GM19467 (cell line): ENCODE data around the gene CENPB.
"Not testable (repeated sequence)": the region's sequence is repeated elsewhere in the genome, so short reads cannot be mapped to it uniquely, and the experiment has no call there.

Experiments used
- ATAC-seq: cut with Tn5 transposase; IDR thresholded peaks from one replicate; pipeline ENCODE4 v1.9.1; 2021; ENCODE audit warnings: mild to moderate bottlenecking, moderate library complexity; ENCODE audit not compliant: unreplicated experiment

Gene CENPB, protein sequence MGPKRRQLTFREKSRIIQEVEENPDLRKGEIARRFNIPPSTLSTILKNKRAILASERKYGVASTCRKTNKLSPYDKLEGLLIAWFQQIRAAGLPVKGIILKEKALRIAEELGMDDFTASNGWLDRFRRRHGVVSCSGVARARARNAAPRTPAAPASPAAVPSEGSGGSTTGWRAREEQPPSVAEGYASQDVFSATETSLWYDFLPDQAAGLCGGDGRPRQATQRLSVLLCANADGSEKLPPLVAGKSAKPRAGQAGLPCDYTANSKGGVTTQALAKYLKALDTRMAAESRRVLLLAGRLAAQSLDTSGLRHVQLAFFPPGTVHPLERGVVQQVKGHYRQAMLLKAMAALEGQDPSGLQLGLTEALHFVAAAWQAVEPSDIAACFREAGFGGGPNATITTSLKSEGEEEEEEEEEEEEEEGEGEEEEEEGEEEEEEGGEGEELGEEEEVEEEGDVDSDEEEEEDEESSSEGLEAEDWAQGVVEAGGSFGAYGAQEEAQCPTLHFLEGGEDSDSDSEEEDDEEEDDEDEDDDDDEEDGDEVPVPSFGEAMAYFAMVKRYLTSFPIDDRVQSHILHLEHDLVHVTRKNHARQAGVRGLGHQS

DNA sequence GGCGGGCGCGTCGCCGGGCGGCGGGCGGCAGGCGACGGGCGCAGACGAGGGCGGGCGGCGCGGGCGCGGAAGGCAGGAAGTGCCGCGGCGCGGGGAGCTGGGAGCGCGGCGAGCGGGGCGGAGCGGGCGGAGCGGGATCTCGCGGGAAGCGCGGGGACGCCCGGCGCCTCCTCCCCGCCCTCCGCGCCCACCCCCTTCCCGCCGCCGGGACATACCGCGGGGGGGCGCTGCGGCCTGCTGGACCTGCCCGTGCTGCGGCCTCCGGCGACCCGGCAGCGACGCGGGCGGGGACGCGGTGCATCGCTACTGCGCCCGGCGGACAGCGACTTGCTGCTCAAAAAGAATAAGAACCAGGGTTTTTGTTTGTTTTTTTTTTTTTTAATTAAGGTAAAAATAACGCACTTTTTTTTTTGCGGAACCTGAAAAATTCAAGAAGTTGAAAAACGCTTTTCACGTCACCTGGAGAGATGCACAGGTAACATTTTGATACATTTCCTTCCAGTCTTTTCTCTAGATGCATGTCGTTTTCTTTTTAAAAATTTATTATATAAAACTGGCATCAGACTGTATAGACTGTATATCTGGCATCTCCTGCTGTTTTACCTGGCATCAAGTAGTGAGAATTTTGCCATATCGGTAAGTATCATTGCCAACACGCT lies at the start of gene CENPB:
Gene CENPB, minus strand, starts transcription at position 76 of the 659 bp plus-strand sequence. CDS start 257 bp downstream, outside the sequence.
- ATAC-seq, result peak; percentile 71

DNA sequence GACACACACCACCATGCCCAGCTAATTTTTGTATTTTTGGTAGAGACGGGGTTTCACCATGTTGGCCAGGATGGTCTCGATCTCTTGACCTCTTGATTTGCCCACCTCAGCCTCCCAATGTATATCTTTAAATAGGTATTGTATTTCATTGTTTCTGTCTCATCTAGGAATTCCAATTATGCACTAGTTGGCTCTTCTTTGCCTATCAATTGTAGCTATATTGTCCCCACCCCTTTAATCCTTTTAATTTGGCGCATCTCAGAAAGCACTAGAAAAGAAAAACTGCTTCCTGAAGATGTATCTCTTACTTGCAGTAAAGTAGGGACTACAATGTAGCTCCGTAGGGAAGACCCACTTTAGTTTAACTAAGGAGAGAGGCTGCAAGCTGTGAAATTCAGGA lies 49.6 kb upstream of the CENPB start:
- ATAC-seq, result no peak

DNA sequence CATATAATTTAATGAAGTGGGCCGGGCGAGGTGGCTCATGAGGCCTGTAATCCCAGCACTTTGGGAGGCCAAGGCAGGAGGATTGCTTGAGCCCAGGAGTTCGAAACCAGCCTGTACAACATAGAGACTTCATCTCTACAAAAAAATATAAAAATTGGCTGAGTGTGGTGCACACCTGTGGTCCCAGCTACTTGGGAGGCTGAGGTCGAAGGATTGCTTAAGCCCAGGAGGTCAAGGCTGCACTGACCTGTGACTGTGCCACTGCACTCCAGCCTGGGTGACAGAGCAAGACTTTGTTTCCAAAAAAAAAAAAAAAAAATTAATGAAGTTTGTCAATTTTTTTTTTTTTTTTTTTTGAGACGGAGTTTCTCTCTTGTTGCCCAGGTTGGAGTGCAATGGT lies 43.4 kb upstream of the CENPB start:
- not testable (repeated sequence) for ATAC-seq

DNA sequence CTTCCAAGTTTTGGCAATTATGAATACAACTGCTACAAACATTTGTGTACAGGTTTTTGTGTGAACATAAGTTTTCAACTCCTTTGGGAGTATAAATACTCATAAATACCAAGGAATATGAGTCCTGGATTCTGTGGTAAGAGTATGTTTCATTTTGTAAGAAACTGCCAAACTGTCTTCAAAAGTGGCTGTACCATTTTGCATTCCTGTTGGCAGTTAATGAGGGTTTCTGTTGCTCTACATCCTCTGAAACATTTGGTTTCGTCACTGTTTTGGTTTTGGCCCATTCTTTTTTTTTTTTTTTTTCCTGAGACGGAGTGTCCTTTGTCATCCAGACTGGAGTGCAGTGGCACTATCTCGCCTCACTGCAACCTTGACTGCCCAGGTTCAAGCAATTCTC lies 42.3 kb upstream of the CENPB start:
- no peak for ATAC-seq

DNA sequence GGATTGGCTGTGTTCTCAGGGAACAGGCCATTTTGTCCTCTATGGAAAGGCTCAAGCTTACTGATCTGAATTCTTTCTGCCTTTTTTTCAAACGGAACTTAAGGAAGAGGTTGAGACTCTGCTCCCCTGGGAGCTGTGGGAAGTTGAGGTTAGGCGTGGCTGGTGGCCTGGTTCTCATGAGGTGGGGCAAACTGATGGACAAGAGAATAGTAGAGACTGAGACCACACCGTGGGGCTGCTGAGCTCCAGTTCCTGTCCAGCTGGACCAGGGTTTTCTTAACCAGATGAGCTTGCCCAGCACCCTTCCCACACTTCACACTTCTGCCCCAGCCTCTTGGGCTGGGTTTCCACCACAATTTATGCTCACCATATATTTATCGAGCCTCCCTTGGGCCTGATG lies 39.9 kb upstream of the CENPB start:
- ATAC-seq, result no peak

DNA sequence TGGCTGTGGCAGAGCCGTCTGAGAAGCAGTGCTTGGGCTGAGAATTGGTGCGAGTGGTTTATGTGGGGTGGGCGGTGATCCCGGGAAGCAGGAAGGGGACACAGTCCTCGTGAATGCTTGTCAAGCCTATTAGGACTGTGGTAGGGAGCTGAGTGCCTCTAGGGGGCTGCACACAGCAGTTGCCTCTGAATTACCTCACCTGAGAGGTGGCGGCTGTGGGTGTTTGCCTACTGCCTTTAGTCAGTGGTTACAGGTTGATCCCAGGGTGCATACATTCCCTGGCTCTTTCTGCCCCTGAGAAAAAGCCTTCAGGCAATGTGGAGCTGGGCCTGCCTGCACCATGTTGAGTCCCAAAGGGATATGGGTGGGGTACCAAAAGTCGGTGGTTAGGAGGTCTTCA lies 39.0 kb upstream of the CENPB start:
- ATAC-seq, result no peak

DNA sequence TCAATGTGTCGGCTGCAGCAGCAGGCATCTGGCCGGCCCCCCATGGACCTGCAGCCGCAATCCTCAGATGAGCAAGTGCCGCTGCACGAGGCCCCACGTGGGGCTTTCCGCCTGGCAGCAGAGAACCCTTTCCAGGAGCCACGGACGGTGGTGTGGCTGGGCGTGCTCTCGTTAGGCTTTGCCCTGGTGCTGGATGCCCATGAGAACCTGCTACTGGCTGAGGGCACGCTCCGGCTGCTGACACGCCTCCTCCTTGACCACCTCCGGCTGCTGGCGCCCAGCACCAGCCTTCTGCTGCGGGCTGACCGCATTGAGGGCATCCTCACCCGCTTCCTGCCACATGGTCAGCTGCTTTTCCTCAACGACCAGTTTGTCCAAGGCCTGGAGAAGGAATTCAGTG lies 37.3 kb upstream of the CENPB start:
- no peak for ATAC-seq

DNA sequence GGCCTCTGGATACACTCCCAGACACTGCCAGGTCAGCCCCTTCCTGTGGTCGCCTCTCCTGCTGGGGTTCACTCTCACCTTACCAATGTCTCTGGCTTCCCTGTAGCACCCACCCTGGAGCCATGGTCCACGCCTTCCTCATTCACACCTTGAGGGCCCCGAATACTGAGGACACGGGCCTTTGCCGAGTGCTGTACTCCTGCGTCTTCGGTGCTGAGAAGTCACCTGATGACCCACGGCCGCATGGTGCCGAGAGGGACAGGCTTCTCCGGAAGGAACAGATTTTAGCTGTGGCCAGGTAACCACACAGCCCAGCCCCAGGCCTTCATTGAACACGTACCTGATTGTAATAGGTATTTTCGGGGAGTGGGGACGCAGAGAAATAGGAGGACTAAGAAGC lies 35.5 kb upstream of the CENPB start:
- ATAC-seq, result no peak

DNA sequence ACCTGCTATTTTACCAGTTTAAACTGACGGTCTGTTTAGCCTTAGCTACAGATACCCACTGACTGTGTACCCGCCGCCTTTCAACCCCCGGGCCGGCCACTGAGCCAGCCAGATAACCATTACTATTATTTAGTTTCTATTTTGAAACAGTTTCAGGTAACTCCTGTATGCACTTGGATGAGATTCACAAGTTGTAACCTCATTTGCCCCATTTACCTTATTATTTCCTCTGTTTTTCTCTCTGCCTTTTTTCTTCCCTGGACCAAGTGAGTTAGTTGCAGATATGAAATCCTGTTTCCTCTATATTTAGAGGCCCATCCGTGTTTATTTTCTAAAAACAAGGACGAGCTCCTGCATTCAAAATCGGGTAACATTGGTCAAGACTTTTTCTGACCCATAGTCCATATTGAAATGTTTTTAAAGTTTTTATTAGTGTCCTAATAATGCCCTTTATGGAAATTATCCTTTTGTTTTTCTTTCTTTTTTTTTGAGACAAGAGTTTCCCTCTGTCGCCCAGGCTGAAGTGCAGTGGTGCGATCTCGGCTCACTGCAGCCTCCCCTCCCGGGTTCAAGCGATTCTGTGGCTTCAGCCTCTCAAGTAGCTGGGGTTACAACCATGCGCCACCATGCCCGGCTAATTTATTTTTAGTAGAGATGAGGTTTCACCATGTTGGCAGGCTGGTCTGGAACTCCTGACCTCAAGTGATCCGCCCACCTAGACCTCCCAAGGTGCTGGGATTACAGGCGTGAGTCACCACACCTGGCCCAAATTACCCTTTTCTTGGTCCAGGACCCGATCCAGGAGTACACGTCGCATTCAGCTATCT lies 34.6 kb upstream of the CENPB start:
- no peak for ATAC-seq

DNA sequence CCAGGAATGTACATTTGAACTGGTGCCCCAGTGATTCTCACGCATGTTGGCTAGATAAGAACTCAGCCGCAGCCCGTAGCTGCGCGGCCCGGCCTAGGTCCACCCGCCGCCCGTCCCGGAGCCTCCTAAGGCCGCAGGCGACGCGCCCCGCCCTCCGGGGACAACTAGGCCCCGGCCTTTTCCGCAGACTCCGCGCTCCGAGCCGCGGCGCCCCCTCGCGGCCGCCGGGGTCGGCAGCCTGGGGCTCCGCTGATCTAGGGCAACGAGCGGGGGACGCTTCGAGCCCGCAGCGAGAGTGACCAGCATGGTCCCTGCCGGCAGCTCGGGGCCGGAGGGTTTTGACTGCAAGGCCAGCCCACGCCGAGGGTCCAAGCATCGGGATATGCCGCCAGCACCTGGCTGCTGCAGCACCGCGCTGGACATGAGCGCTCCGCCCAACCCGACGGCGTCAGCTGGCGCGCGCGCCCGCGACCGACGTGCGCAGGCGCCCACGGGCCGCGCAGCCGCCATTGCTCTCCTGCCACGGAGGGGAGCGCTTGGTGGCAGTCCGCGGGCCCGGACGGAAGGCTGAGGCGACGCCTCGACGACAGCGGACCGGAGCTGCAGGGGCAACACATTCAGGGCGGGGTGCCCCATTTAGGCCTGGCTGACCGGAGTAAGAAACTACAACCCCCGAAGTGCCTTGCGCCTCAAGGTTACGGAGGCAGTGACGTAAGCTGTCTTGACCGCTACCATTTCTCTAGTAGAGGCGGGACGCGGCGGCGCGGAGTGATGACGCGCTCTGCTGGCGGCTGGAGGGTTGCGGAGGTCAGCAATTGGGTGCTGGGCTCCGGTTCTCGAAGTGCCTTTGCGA lies 33.7 kb upstream of the CENPB start, which contains the start of gene AP5S1:
Gene AP5S1, plus strand, starts transcription at position 500 of the 853 bp plus-strand sequence. CDS start 1,571 bp downstream, outside the sequence.
- peak; percentile 81 for ATAC-seq

DNA sequence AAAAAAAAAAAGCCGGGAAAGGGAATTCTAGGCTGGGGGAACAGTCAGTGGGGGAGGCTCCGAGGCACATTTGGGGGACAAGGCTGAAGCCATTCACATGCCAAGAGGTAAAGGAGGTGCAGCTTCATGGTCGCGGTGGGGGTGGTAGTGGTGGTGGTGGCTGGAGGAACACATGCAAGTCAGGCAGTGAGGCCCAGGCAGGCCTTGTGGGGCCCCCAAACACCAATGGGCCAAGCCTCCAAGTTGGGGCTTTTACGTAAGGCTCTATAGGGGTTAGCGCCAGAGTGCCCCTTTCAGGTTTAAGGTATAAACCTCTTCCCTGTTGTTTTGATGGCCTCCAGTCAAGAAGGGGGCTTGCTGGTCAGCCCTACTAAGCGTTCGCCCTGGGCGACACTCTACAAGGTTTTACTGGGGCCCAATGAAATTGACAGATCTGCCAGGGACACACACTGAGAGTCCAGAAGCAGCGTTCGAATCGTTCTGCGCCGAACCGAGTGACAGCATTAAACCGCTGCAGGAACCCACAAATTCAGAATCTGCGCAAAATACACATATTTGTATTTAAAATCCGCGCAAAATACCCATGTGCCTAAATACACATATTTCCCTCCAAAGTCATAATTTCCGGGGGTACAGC lies 33.0 kb upstream of the CENPB start:
- no peak for ATAC-seq

DNA sequence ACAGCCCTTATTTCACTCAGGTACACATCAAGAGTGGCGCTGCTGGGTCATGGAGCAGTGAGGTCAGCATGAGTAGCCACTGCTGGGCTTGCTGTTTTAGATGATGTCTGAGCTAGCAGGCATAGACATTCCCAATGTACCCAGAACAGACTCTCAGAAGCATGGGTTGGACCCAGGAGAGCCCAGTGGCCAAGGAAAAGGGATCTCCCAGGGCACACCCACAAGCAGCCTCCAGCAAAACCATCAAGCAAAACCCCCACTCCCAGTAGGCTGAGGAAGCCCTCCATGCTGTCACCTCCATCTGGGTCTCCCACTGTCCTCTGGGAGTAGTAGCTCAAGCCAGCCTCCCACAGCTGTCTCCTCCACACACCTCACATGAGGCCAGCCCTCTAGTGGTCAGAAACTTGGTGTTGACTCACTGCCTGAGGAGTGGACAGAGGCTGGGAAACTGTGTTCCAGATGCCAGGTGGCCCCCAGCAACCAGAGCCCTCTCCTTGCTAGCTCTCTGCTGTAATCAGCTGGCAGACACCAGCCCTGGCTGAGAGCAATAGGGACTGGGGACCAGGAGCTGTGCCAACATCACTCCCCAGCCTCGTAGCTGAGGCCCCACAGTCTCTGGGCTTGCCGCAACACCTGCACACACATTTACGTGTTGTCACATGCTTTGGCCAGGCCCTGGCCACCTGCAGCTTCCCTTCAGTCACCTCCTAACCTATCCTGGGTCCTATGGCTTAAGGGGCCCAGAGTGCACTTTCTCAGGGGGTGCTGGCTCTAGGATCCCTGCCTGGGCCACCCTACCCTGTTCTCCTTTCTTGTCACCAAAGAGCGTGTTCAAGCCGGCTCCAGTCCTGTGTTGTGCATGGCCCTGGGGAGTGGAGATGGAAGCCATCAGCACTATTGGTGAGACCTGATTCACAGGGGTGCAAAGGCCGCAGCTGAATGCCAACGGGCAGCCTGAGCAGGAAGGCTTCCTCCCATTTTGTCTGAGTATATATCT lies 31.9 kb upstream of the CENPB start:
- no peak for ATAC-seq

DNA sequence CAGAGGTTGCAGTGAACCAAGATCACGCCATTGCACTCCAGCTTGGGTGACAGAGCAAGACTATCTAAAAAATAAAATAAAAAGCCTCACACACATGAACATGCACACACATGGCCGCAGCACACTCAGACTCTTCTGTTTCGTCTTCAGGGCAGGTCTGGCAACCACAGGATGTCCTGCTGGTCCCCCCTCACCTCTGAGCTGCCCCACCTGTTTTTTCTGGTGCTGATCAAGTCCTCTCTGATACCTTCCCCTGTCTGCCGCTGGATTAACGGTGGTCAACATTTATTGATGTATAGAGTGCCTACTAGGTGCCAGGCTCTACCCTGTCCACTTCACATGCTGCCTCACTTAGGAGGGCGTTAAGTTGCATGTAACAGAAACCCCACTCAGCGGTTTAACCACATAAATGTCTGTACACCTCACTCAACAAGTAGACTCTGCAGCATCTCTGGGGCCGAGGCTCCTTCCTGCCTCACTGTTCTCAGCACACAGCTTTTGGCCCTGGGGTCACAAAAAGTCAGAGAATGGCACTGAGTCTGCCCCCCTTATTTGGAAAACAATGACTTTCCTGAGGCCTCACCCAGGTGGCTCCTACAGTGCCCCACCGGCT lies 29.3 kb upstream of the CENPB start:
- ATAC-seq, result no peak

DNA sequence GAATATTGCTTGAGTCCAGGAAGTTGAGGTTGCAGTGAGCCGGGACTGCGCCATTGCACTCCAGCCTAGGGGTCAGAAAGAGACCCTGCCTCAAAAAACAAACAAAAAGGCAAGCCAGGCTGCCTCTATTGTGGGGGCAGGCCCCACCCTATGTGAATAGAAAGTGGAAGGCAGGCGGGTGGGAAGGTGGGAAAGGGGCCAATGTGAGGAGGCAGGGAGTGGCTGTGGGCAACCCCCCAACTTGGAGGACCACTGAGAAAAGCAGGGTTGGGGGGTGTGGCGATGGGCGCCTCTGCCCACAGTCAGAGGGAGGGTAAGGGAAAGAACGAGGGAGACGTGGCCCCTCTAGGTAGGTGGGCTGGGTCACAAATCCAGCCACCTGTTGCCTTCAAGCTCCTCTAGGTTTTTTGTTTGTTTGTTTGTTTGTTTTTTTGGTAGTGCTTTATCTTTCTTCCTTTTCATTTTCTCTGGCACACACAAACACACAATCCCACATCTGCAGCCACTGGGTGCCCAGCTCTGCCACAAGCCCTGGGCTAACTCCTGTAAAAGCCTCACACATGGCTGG lies 28.5 kb upstream of the CENPB start:
- ATAC-seq, result no peak

DNA sequence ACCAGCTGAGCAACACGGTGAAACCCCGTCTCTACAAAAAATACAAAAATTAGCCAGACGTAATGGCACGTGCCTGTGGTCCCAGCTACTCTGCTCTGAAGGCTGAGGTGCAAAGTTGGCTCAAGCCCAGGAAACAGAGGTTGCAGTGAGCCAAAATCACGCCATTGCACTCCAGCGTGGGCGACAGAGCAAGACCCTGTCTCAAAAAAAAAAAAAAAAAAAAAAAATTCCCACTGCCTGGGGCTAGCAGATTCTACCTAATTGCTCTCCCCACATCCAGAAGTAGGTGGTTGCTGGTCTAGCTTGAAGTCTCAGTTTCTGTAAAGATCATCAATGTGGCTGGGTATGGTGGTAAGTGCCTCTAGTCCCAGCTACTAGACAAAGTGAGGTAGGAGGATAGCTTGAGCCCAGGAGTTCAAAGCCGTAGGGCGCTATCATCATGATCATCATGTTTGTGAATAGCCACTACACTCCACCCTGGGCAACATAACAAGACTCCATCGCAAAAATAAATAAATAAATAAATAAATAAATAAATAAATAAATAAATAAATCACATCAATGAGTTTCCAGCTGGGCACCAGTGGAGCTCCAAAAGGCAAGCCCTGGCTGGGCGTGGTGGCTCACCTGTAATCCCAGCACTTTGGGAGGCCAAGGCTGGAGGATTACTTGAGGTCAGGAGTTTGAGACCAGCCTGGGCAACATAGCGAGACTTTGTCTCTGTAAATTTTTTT lies 27.5 kb upstream of the CENPB start:
- ATAC-seq, result no peak

DNA sequence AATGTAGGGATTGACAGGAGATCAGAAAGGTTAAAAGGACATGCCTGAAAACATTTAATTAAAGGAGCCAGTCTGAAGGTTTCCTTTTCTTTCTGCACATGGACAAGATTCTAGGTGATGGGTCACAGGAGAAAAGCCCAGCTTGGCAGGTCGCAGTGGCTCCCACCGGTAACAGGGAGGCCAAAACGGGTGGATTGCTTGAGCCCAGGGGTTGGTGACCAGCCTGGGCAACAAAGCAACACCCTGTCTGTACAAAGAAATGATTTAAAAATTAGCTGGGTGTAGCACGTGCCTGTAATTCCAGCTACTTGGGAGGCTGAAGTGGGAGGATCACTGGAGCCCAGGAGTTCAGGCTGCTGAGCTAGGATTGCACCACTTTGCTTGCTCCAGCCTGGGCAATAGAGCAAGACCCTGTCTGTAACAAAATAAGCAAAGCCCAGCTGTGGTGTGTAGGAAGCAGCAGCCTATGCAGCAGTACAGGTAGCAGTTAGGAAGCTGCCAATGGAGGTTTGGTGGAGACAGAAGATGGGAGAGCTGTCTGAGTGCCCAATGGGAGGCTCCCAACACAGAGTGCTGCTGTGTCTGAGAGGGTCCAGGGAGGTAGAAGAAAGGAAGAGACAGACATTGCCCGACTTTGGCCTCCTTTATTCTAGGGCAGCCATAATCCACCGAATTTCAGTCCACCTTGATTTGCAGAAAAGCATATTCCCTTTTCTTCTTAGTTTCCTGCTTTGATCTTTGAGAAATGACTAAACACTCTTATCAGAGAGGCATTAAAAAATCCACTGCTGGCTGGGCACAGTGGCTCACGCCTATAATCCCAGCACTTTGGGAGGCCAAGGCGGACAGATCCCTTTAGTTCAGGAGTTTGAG lies 26.7 kb upstream of the CENPB start:
- ATAC-seq, result no peak
